HEK293 (cell line): ENCODE measurements around the gene UFD1.

Source experiments
- CTCF ChIP-seq: fragments of 450-650 bp; formaldehyde crosslinking; IDR thresholded peaks from 2 replicates; pipeline ENCODE4 v1.5.1; 2016; ENCODE audit warnings: missing biosample characterization, missing genetic modification characterization
- KLF8 ChIP-seq: fragments of 450-650 bp; formaldehyde crosslinking; IDR thresholded peaks from 2 replicates; pipeline ENCODE4 v1.5.1; 2016; ENCODE audit warnings: missing biosample characterization, missing genetic modification characterization
- ZNF354C ChIP-seq: fragments of 450-650 bp; formaldehyde crosslinking; IDR thresholded peaks from 2 replicates; pipeline ENCODE4 v1.5.1; 2016; ENCODE audit warnings: missing biosample characterization, missing genetic modification characterization, low read depth, borderline replicate concordance
- ZSCAN23 ChIP-seq: fragments of 450-650 bp; formaldehyde crosslinking; IDR thresholded peaks from 2 replicates; pipeline ENCODE4 v1.5.1; 2016; ENCODE audit warnings: missing biosample characterization, missing genetic modification characterization
- TF ChIP-seq, protein P1 (sequence below): fragments of 450-650 bp; formaldehyde crosslinking; IDR thresholded peaks from 2 replicates; pipeline ENCODE4 v1.5.1; 2016; ENCODE audit warnings: missing biosample characterization, missing genetic modification characterization

GRCh38 chr22:19430890-19431541, 48.0 kb downstream of the UFD1 start:
- no peak for TF ChIP-seq ZSCAN23 (tag by site-specific recombination)
- peak; percentile 83 for TF ChIP-seq CTCF (tag by site-specific recombination)
- TF ChIP-seq, protein P1, sequence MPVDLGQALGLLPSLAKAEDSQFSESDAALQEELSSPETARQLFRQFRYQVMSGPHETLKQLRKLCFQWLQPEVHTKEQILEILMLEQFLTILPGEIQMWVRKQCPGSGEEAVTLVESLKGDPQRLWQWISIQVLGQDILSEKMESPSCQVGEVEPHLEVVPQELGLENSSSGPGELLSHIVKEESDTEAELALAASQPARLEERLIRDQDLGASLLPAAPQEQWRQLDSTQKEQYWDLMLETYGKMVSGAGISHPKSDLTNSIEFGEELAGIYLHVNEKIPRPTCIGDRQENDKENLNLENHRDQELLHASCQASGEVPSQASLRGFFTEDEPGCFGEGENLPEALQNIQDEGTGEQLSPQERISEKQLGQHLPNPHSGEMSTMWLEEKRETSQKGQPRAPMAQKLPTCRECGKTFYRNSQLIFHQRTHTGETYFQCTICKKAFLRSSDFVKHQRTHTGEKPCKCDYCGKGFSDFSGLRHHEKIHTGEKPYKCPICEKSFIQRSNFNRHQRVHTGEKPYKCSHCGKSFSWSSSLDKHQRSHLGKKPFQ (tag by site-specific recombination), result no peak
- TF ChIP-seq KLF8 (tag by site-specific recombination), result no peak
- no peak for TF ChIP-seq ZNF354C
